Measurements from ENCODE around the gene MARVELD1.
"Not testable (repeated sequence)": the region's sequence is repeated elsewhere in the genome, so short reads cannot be mapped to it uniquely, and the experiment has no call there.

MARVELD1 gene

DNA sequence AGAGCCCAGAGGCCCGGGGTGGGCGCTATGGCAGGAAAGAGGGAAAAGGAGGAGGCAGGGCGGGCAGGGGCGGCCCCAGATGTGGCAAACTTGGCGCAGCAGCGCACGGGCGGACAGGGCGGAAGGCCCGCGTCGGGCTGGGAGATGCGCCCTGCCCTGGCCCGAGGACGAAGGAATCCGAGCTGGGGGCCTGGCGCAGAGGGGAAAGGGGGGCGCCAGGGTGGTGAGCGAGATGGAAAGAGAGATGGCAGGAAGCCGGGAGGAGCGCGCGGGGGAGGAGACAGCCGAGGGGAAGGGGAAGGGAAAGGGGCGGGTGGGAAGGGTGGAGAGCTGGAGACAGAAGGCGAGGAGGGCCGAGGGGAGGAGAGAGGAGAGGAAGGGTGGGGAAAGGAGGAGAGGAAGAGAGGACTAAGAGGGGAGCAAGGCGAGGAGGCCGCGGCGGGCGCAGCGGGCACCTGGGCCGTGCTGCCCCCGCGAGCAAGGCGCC is at the start of gene MARVELD1:
Gene MARVELD1 (plus strand): TSS at position 392 of the 487 bp plus-strand sequence. CDS start 147 bp downstream, outside the sequence.
- peak; percentile 29 to 43 for DNase-seq

DNA sequence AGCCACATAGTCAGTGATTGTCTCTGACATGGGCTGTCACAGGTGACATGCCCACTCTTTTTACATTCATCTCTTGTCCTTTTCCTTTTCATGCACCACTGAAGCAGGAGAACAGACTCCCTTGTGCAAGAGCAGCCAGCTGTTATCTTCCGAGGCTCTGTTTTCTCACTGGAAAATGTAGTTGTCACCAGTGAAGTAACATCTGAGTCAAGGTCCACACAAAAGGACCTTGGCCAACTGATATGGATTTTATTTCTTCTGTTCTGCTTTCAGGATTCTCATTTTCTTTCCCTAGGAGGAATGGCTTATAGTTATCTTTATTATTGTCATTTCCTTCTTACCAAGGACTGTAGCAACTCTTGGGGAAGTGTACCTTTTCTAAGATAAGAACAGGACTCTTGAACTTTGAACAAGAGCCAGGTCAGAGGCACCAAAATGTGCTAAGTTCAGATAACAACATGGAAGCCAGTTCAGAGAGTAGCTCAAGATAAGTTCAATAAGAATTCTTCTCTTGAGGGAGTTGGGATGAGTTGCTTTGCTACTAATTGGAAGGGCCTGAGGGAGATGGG is 49.2 kb upstream of the MARVELD1 start:
- no peak for DNase-seq

DNA sequence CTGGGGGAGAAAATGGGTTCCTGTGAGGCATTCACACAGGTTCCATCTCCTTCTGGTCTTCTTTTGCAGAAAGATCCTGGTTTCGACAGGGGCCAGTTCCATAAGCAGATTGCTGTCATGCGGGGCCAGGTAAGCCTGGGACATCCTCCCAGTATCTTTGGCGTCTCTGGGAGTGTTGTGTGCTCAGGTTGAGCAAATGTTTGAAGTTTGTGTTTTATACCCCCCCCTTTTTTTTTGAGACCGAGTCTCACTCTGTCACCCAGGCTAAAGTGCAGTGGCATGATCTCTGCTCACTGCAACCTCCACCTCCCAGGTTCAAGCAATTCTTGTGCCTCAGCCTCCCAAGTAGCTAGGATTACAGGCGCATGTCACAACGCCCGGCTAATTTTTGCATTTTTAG is 46.5 kb upstream of the MARVELD1 start:
- no peak for DNase-seq

DNA sequence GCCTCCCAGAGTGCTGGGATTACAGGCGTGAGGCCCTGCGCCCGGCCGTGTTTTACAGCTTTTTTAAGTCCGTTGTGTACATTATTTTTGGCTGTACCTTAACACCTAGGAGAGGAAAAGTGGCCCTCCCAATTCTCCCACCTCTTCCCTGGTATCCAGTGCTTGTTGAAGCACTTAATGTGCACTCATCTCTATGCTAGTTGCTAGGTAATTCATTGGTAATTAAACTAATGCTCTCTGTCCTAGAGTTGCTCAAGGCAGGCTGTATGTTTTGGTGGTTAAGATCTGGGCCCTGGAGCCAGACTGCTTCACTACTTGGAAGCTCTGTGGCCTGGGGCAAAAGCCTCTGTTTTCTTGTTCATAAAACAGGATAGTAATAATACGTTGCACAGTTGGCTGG is 46.1 kb upstream of the MARVELD1 start:
- no peak for DNase-seq

DNA sequence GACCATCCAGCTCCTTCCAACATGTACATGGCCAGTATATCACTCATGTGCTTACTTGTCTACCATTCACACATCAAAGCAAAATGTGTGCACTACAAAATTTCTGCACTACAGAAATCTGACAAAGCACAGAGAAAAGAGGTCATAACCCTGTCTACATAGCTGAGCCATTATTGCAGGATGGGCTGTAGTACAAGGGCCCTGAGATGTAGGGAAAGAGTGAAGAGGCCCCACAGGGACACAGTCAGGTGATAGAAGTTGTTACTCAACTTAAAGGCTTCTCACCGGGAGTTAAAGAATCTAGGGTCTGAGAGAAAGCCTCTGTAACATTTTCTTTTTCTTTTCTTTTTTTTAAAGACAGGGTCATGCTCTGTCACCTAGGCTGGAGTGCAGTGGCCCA is 44.0 kb upstream of the MARVELD1 start:
- DNase-seq, result no peak

DNA sequence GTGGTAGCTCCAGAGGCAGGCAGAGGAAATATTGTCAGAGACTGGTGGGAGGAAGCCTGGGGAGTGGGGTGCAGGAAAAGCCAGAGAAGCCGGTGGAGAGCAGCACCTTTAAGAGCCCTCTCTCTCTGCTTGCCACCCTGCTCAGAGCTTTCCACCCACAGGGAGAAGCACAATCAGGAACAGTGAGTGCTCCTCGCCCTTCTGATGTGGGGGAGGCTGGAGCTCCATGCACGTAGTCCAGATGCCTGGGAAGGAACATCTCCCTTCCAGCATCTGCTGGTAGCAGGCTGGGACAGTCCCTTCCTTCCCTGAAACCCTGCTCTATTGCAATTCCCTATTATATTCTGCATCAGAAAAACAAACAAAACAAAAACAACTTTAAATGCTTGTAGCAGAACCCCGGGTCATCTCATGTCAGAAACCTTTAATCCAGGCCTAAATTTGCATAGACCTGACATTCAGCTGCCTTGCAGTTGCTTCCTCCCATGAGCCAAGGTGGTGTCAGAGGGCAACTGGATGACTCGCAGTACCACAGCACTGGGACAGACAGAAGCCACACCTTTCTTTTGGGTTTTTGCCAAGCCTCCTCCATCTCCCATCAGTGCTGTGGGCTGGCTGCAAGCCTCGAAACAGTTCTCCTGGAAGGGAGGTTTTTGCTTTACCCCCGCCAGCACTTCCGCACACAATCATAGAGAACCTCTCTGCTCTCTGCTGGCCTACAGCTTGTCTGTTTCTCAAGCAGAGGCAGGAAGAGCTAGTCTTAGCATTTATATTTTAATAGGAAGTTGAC is 39.6 kb upstream of the MARVELD1 start:
- no peak for DNase-seq

DNA sequence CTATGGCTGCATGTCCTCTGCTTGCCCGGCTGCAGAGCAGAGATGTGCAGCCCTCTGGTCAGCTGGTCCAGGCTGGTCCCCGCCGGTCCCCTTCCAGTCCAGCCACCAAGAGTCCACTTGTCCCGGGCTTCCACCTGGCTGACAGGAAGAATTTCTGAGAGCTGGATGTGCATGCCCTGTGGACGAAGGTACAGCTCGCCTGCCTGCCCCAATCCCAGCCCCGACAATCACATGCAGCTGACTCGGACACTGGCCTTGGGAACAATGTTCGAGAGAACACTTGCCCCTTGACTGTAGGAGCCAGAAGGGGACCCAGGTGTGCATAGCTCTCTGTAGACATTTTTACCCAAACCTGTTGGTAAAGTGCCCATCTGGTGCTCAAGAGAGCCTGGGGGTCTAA is 38.3 kb upstream of the MARVELD1 start:
- DNase-seq, result no peak

DNA sequence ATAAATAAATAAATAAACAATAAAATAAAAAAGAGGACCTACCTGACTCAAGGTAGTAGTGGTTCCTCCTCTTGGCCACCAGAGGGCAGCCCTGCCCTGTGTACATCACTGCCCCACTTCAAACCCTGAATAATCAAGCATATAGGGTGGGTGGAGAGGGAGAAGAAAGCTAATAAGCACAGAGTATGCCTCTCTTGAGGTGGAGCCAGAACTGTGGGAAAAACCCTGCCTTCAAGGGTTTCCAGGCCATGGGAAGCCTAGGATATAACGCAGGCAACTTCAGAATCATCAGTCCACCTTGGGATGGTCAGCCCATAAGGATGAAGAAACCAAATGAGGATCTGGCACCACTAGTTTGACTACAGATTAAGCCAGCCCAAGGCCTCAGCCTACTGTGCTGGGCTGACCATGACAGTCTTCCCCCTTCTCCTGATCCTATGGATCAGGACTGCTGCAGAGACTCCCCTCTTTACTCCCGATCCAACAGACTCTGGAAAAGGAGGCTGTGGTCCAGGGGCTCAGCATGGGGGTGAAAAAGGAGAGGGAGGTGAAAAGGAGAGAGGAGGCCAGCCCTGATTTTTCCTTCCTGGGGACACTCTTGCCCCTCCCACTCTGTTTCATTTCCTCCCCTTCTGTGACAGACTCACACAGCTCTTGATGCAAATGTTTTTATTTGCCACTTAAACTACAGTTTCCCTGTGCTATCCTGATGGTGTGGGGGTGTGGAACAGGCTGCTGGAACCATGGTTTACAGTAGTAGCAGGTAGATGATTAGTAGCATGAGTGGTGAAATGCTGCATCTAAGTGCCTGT is 36.6 kb upstream of the MARVELD1 start:
- peak in 1 of 2 experiments; percentile 25 for DNase-seq

DNA sequence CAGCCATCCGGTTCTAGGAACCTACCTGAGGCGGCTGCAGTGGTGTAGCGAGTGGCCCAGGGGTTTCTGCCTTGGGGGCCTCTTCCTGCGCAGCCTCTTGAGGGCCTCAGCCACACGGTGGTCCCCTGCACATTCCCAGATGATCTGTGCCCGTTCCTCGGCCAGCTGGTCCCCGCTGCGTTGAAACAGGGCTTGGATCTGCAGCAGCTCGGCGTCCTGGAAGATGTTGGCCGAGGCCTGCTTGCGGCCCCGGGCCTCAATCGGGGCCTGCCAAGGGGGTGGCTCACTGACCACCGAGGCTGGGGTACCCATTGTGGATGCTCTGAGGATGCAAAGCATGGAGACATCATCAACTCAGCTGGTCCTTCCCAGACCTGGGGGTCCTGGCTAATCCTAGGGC is 33.9 kb upstream of the MARVELD1 start:
- DNase-seq, result no peak

DNA sequence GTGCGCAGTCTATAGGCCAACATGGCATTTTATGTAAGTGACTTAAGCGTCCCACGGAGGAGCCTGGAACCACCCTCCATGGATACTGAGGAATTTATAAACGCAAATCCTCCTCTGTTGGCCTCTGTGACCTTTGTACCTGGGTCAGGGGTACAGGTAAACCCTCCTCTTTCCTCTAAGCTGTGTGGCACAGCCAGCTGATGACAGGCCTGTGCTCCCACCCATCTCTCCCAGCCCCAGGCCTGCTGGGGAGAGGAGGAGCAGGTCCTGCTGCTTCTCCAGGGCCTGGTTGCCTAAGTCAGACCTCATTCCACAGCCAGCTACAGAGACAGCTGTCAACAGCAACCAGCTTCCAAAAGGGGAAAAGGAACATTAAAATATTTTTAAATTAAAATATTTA is 31.5 kb upstream of the MARVELD1 start:
- no peak for DNase-seq

DNA sequence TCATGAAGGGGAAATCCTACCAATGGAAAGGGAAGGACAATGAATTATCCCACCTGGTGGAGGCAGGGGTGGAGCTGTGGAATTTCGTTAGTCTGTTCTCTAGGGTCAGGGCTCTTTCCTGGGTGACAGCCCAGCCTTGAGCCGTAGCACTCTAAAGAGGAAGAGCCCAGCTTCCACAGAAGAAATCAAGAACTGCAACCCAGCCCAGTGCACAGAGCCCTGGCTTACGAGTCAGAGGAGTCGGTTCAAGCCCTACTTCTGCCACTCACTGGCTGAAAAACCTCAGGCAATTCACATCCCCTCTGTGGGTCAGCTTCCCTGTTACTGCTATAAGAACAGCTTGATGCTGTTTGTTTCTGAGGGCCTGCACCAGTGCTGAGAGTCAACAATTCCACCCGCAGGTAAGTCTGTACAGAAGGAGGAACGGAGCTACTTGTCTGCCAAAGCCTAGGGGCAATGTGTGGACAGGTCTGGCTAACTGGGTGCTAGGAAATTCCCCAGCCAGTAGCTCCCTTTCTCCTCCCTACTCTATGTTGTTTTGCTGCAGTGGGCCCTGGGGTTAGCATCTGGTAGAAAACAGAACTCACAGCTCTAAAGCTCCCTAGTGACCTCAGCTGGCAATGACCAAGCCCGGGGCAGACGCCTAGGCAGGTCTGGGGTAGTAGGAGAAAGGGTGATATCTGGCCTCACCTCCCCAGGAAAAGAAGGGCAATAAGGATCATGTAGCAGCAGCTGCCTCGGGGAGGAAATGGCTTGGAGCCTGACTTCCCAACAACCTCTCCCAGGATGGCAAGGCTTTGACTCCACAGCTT is 29.8 kb upstream of the MARVELD1 start:
- DNase-seq, result no peak

DNA sequence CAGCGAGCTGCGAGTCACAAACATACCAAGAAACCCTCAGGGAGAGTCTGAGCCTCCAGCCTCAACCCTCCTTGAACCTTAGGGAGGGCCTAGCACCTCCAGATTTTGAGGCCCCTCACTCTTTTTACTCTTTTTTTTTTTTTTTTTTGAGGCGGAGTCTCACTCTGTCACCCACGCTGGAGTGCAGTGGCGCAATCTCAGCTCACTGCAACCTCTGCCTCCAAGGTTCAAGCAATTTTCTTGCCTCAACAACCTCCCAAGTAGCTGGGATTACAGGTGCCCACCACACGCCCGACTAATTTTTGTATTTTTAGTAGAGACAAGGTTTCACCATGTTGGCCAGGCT is 29.2 kb upstream of the MARVELD1 start:
- not testable (repeated sequence) for DNase-seq

DNA sequence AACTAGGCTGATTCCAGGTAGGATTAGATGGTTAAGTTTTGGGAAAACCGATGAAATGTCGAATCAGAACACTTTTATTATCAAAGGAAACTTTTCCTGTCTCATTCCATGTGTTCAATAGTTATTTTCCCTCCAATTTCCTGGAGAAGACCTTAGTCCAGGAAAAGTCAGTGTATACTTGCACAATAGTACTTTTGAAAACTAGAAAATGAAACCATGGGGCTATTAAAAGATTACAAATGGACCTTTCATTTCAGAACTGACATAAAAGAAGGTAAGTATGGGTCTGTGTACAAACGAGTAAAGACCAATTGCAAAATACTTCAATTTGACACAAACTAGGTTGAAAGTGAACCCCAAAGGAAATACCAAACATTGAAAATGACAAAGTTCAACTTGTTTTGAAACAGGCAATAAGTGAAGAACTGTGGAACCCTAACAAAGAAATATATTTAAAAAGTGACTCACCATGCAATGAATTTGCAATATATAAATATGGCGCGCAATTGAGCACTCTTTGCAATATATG is 28.6 kb upstream of the MARVELD1 start:
- DNase-seq, result no peak

DNA sequence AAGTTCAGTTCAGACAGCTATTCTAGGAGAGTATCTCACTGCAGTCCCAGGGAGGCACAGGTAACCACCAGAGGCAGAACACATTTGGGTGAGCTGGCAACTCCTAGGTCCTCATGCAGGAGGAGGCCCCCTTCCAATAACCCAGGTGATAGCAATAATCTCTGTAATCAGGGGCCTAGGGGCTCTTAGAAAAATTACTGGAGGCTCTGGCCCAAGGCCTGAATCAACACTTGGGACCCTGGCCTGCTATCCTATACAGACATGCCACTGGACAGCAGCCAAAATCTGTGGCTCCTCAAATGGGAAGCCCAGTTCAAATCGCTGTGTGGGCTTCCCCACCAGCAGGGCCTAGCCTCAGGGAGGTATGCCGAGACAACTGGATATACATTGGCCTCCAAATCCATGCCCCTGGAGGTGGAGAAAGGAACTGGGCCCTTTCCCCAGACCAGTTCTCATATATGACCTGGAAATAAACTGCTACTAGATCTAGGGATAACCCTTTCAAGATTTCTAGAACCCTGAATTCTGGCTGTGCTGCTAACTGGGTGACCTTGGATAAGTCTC is 28.1 kb upstream of the MARVELD1 start:
- DNase-seq, result no peak

DNA sequence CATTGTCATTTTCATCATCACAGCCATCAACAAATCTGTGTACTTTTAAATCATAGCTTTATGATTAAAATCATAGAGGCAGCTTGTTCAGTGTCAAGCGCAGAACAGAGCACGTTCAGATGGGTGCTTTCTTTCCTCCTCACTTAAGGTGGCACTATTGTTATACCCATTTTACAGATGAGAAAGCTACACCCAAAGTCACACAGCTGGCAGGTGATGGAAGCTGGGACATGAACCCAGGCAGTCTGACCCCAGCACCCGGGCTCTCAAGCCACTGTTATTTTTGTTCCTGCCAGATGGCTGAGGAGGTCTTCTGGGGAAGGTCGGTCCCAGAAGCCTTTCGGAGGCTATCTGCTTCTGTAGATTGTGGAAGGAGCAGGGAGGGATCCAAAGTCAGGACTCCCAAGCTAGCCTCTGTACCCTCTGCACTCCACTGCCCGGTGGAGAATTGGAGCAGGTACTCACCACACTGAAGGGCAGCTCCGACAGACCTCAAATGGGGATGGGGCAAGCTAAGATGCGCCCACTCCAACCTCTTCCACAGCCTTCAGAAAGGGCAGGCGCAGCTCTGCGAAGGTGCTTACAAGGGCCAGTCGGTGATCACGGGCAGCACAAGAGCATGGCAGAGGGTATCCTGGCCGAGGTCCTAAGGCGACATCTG is 27.1 kb upstream of the MARVELD1 start:
- no peak for DNase-seq

DNA sequence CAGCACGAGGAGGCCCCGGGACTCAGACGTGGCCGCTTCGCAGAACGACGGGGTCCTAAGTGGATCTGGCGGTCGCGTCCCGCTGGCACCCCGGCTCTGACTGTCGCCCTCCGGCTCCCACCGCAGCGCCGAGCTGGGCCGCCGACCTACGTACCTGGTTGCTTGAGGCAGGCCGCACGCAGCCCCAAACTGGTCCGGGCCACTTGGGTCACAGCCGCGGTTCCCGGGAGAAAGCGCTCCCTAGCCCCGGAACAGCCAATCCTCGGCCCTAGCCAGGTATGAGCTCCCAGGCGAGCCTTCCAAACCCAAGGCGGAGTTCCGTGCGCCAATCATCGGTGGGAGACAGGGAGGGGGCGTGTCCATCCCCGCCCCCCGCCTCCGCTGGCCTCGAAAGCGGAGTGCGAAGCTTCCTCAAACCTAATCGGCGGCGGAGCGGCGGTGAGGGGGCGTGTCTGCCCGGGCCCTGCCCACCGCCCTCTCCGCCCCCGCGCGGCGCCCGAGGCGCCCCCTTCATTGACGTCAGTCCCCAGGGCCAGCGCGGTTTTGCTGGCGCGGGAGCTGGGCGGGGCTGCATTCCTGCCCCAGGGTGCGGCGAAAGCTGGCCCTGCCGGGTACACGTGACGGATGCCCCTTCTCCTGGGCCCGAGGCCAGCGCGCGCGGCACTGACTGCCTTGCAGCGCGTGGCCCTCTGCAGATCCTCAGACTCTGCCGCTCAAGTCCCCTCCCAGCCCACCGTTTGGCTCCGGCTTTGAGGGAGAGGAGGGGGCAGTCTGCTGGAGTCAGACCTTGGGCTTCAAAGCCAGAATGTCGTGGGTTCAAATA is 26.4 kb upstream of the MARVELD1 start, which contains the start of gene AVPI1:
Gene AVPI1 (minus strand): TSS at position 280 of the 823 bp plus-strand sequence. CDS start 7,336 bp downstream, outside the sequence.
- DNase-seq, result peak; percentile 86 to 91

DNA sequence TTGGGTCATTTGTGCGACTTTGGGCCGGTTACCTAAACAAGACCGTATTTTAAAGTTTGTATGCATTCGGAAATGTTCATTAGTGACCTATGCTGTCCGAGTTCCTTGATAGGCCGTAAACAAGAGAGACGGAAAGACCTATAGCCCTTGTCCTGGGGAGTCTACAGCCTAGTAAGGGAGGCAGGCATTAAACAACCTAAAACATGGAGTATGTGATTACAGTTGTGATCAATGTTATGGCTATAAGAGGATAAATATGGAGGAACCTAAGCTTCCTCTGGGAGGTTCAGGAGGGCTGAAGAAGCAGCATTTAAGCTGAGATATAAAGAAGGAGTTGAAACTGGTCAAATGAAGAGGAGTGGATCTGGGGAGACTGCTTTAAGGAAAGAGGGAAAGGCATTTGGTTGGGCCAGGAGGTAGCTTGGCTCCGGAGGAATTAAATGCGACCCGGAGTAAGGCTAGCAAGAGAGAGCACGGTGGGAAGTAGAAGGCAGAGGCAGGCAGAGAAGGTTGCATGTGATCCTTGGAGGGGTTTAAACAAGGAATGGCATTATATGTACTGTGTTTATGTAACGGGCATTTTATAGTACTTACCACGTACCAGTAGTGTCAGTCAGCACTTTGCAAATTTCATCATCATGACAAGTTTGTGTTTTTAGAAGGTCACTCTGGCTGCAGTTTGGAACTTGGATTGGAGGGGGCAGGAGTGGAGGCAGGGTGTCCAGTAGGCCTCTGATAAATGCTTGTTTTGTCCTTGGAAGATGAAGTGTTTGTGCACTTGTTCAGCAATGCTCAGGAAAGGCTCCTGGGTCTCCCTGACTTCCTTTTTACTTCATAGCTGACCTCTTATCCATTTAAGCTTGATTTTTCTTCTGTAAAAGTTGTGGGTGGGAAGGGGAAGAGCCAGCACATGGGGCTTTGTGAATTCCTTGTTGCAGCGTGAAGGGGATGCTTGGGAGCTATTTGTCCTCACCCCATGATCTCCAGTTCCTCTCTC is 25.4 kb upstream of the MARVELD1 start:
- no peak for DNase-seq

DNA sequence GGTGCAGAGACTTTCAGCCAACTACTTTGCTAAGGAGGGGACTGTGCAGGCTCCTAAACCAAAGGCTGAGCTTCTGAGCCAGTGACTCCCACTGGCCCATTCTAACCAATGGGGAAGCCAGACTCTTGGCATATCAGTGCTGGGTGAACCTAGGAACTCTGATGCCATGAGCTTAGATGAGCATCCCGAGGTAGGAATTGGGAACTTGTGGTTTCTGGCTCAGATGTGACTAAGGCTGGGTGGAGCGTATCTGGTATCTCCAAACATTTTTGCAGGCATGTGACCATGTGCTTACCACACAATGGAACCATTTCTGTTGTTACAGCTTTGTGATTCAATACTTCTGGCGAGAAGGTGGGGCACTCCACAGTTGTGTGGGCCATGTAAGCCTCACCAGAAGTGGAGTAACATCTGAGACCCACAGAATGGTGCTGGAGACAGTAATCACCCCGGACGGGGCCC is 23.9 kb upstream of the MARVELD1 start:
- DNase-seq, result no peak

DNA sequence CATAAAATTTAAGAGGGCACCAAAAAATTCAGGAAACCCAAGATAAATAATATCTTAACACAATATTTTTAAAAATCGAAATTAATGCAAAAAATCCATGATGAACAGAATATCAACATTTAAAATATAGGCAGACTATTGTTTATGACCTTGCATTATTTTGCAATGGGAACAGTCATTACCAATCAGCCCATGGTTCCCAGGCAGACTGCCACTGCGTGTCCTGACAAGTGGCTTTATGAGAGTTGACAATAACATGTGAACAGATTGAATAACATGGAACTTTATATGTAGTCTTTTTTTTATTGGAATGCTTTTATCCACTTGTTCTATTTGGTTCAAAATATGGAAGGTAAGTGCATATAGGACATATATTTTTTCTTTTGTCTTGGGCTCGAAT is 23.4 kb upstream of the MARVELD1 start:
- no peak for DNase-seq

All from NCI-H524 (cell line).